Keratinocyte (primary cell): ENCODE measurements around the gene GNG10.
"Not testable (repeated sequence)": the region's sequence is repeated elsewhere in the genome, so short reads cannot be mapped to it uniquely, and the experiment has no call there.

Source experiments
- EZH2 ChIP-seq: IDR thresholded peaks from one replicate; pipeline ENCODE4 v1.6.1; 2012; ENCODE audit warnings: inconsistent platforms, mild to moderate bottlenecking, low read length, moderate library complexity
- TF ChIP-seq, protein P1 (sequence below), 3 experiments: IDR thresholded peaks in 1 of 3; conservative IDR thresholded peaks in 1 of 3; optimal IDR thresholded peaks in 1 of 3; 2 replicates in 2 of 3; 3 replicates in 1 of 3; pipeline versions ENCODE3 to v1.5.1; 2011; ENCODE audit warnings: low read length in 3 of 3, mild to moderate bottlenecking in 3 of 3, moderate library complexity in 2 of 3, control low read depth in 1 of 3, inconsistent platforms in 1 of 3; ENCODE audit not compliant: insufficient read depth in 2 of 3; ENCODE audit errors: extremely low read depth in 1 of 3

DNA sequence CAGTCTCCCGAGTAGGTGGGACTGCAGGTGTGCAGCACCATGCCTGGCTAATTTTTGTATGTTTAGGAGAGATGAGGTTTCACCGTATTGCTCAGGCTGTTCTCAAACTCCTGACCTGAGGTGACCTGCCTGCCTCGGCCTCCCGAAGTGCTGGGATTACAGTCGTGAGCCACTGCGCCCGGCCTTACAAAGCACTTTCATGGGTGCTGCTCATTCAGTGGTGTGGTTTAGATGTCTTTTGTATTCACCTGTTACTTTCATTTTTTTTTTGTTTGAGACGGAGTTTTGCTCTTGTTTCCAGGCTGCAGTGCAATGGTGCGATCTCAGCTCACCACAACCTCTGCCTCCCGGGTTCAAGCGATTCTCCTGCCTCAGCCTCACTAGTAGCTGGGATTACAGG lies 7.2 kb downstream of the GNG10 start:
- TF ChIP-seq, protein P1, sequence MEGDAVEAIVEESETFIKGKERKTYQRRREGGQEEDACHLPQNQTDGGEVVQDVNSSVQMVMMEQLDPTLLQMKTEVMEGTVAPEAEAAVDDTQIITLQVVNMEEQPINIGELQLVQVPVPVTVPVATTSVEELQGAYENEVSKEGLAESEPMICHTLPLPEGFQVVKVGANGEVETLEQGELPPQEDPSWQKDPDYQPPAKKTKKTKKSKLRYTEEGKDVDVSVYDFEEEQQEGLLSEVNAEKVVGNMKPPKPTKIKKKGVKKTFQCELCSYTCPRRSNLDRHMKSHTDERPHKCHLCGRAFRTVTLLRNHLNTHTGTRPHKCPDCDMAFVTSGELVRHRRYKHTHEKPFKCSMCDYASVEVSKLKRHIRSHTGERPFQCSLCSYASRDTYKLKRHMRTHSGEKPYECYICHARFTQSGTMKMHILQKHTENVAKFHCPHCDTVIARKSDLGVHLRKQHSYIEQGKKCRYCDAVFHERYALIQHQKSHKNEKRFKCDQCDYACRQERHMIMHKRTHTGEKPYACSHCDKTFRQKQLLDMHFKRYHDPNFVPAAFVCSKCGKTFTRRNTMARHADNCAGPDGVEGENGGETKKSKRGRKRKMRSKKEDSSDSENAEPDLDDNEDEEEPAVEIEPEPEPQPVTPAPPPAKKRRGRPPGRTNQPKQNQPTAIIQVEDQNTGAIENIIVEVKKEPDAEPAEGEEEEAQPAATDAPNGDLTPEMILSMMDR (optimal IDR thresholded peaks at IDR 0.05 in 1 of 3, IDR thresholded peaks at IDR 0.05 in 1 of 3, conservative IDR thresholded peaks at IDR 0.05 in 1 of 3; ENCODE audit: extremely low read depth in 1 of 3, insufficient read depth in 2 of 3, low read length in 3 of 3), result not testable (repeated sequence)
- not testable (repeated sequence) for TF ChIP-seq EZH2
